GM23248 (cell line): ENCODE results near the gene MX1.

ENCODE experiments used
- EZH2 ChIP-seq: fragments of 200-600 bp; sonication (generic); IDR thresholded peaks from 2 replicates; pipeline ENCODE4 v1.6.1; 2018; ENCODE audit warnings: antibody characterized with exemption, mild to moderate bottlenecking; ENCODE audit not compliant: insufficient read depth, poor library complexity, severe bottlenecking
- EZH2phosphoT487 ChIP-seq: fragments of 200-600 bp; sonication (generic); IDR thresholded peaks from 2 replicates; pipeline ENCODE4 v1.6.1; 2018; ENCODE audit warnings: antibody characterized with exemption, moderate library complexity, mild to moderate bottlenecking, low read depth; ENCODE audit not compliant: insufficient read depth

DNA sequence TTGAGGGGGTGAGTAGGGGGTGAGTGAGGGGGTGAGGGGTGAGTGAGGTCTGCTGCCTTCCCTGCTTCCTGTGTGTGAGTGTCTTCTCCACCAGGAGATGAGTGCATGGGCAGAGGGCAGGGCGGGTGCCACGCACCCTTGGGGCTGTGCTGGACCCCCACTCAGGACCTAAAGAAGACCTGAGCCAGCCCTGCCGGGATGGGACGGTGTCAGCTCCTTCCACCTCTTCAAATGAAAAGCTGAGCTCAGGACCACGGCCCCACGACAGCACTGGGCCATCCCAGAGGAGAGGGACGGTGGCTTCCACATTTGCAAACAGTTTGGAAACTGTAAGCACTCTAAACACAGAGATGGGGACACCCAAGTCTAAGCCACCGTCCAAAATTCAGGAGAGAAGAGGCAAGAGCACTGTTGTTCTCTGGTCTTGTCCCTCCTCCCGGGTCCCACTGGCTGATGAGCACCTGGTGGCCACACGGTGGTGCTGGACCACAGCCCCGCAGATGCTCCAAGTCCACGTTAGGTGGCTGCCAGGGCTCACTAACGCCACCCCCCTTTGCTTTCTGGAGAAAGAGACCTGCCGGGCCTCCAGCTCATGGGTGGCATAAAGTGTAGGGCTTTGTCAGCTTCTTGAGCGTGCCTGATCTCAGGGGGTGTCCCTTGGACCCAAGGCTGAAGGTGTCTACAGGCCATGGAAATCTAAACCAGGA is 49.8 kb downstream of the MX1 start:
- TF ChIP-seq EZH2 (no peak), EZH2phosphoT487 (no peak)
